ENCODE data around the gene PRPSAP2.
"Not testable (repeated sequence)": the region's sequence is repeated elsewhere in the genome, so short reads cannot be mapped to it uniquely, and the experiment has no call there.

PRPSAP2 gene, protein sequence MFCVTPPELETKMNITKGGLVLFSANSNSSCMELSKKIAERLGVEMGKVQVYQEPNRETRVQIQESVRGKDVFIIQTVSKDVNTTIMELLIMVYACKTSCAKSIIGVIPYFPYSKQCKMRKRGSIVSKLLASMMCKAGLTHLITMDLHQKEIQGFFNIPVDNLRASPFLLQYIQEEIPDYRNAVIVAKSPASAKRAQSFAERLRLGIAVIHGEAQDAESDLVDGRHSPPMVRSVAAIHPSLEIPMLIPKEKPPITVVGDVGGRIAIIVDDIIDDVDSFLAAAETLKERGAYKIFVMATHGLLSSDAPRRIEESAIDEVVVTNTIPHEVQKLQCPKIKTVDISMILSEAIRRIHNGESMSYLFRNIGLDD

DNA sequence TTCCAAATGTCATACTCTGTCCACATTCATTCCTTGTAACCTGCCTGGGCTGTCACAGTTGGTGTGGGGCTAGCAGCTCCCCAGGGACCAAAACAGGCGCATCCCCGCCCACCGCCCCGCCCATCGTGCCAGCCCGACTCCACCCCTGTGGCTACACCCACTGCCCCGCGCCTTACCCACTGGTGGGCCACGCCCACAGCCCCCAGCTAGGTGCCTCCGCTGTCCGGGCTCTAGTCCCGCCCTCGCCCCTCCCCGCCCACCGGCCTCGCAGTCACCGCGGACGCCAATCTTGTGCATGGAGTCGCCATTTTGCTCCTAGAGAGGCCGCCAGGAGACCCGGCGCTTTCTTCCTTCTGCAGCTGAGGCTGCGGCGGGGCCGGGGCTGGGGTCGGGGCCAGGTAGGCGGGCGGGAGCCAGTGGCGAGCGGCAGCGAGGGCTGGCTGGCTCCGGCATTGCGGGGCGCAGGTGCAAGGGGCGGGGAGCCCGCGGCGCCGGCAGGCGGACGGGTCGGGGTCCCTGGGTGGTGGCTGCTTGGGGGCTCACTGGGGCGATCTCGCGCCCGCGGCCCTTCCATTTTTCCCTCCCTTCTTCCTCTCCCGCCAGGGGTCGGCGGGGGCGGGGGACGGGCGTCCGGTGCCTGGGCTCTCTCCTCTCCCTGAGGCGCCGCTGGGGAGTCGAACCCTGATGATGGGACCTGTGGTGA lies at the start of gene PRPSAP2:
PRPSAP2 (plus strand) TSS at position 268 of the 703 bp plus-strand sequence. CDS start 7,703 bp downstream, outside the sequence.
- DNase-seq, result peak; percentile 95 to 98 (median 98)

DNA sequence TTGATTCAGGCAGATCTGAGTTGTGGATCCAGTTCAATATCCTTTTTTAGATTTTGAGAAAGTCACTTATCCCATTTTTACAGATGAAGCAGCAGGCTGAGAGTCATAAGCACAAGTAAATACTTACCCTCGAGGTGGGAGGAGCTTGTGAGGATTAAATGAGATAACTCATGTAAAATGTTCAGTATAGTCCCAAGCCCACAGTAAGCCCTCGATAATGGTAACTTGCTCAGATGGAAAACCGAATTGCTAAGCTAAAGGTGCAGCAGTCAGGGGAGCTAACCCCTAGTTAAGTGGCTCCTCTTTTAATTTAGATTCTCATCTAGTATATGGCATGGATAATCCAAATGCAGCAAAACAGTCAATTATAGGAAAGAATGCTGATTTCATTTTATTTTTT lies 42.0 kb upstream of the PRPSAP2 start:
- not testable (repeated sequence) for DNase-seq

DNA sequence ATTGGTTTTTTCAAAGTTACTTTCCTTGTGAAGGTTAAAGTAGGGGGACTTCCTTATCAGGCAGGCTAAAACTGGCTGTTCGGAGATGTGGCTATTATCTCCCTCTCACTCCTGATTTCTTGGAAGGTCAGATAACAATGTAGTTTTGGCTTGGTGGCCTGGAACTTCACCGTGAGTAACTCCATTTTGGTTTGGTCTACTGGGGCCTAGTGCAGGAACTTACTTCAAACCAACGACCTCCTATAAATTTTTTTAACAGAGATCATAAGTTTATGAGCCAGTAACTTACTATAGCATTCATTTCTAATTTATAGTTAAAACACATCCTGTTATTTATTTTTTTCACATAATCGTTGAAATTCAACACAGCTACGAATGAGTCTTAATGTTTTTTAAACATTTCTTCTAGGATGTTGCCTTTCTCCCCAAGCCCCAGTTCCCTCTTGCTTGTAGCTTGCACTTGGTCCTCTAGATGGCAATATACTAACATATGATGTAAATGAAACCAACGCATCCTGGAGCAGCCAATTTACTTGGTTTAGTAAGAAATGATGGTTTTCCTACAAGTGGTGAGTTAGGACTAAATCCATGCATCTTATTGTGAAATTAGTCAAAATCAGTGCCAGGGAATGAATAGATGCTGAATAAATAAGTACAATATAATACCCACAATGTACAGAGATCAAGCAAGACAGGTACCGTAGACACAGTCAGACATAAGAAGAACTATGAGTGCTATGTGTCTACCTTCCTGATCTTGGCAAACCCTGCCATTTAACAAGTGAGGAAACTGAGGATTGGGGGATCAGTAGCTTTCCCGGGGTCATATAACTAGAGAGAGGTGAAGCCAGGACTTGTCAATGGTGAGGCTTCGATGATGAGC lies 41.2 kb upstream of the PRPSAP2 start:
- DNase-seq, result peak; percentile 74 to 78 (median 77)

DNA sequence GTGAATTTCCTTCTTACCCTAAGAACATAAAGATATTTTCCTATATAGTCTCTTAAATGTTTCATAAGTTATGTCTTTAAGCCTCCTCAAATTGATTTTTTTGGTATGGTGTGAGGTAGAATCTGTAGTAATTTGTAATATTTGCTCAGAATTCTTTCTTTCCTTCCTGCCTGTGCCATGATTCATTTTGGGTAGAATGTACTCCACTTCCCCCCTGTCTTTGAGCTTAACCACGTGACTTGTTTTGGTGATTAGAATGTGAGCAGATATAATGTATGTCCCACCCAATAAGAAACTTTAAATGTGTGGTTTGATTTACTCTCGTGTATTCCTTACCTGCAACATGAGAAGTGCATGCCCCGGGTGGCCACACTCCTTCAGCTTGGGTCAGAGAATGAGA lies 36.5 kb upstream of the PRPSAP2 start:
- peak in 1 of 3 donors; percentile 17 for DNase-seq

DNA sequence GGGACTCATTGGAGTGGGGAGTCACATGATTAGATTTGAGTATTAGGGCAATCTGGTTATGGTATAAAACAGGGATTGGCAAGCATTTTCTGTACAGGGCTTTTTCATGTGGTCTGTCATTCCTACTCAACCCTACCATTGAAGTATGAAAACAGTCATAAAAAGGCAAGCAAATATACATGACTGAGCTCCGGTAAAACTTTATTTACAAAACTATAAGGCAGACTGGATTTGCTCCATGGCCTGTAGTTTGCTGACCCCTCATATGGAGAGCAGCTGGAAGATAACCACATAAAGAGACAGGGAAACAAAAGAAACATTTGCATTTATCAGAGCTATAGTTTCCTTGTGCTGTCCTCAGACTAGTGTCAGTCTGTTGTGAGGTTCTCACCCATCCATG lies 30.3 kb upstream of the PRPSAP2 start:
- DNase-seq, result not testable (repeated sequence)

DNA sequence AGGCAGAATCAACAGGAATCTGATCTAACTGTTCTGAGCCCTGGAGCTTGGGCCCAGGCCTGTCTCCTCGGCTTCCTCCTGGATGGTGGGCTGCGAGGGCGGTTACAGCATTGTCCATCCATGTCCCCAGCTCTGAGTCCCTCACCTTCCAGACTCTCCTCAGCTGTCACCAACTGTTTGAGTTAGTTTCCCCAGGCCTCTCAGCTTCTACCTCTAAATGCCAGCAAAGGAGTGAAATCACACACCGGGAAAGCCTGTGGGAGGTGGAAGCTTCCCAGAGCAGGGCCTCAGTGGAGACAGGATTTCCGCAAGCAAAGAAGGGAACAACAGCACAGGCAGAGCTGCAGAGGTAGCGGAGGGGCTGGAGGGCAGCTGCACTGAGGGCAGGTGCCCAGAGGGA lies 9.4 kb upstream of the PRPSAP2 start:
- no peak for DNase-seq

DNA sequence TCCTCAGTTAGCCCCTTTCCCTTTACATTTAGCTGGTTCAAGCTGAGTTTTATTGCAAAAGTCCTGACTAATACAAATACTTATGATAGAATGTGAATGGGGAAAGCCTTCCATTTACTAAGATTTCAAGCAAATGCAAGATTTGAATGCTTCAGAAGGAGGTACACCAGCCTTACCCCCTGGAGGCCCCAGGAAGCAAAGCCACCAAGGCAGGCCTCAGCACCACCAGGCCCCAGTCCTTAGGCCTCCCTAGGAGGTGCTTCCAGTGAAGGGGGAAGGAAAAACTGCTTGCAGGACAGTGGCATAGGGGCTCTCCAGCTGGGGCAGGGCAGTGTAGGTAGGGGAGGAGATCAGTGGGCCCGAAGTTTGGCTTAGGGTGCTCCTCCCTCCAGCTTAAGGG lies 7.3 kb upstream of the PRPSAP2 start:
- no peak for DNase-seq

DNA sequence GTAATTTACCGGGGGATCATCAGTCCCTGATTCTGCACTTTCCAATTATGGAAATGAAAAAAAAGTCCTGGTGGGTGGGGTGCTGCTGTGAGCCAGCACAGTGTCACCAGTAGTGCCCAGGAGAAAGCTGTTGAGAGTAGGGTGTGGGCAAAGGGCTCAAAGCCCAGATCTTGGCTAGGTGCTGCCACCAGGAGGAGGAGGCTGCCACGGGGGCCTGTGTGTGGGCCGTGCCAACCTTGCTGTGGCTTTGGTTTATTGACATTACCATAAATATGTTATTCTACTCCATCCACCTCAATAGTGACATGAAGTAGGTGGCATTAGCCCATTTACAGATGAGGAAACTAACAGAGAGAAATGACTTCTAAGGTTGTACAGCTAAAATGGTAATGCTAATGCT lies 6.7 kb upstream of the PRPSAP2 start:
- no peak for DNase-seq

DNA sequence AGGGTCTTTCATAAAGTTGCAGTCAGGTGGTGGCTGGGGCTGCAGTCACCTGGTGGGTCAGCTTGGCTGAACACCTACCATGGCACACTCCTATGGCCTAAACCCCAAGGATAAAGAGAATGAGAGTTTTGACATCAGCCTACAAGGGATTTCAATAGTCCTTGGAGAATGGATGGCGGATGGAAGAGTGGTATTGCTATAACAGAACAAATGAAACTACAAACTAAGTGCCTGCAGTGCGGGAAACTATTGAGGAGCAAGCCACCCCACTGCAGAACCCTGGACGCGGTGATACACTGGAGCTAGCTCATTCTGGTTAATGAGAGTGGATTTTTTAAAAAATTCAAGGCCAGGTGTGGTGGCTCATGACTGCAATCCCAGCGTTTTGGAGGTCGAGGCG lies 3.0 kb upstream of the PRPSAP2 start:
- DNase-seq, result no peak

DNA sequence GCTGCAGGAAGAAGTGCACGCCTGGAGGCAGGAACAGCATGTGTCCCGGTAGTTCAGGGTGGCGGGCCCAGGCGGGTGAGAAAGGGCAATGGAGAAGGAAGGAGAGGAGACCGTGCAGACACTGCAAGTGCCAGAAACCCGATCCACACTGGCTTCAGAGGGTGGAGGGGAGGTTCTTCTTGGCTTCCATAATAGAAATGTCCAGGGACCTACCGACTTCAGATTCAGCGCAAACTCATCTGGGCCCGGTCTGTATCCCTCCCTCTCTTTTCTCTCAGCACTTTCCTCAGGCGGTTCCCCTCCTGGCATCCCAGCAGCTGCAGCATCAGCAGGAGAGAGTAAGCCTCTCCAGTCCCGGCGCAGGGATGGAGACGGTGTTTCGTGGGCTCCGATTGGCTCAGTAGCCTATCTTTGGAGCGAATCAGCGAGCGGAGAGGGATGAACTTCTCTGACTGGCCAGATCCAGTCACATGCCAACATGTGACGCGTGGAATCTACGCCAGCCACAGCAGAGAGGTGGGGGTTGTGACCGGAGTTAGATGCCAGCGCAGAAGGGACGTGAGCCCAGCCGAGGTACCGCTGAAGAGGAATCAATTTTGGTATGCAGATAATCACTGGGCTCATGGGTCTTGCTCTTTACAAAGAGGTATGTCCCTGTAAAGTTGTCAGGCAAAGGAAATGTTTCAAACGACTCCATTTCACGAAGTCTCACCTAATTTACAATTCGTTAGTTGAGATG lies 1.9 kb upstream of the PRPSAP2 start:
- peak; percentile 91 to 93 (median 92) for DNase-seq

DNA sequence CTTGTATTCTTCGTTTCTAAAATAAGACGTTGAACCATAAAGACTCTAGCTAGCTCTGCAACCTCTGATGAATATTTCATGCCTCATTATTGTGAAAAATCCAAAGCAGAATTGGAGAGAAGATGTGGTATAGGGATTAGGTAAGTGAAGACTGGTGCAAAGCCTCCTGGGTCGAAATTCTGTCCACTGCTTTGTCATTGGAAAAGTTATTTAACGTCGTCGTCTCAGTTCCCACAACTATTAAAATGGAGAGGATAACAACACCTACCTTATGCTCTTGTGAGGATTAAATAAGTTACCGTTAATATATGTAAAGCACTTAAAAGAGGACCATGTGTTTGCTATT lies 1.4 kb upstream of the PRPSAP2 start:
- no peak for DNase-seq

DNA sequence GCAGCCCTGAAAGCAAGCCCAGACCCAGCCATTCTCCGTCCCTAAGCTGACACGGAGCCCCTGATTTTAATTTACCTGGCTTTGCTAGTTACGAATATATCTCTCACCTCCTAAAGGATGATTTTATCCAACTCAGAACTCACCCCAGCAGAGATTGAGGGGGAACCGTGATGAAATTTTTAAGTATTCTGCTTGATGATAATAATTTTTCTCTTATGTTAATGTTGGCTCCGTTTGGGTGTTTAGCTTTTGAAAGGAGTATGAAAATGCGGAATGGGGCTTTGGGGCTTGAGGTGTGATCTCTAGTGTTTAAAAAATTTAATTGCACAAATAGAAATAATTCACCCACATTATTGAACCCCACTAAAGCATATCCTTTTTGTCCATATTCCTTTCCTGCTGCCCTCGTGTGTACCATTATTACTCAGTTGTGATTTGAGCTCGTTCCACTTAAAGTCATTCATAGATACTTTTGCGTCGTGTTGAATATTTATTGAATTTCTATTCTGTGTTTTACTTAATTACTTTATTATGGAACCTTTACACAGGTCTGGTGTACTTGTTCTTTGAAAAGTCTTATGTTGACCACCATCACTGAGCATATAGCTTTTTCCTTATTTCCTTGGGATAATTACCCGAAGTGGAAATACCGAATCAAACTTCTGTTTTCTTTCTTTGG lies 775 bp downstream of the PRPSAP2 start:
- DNase-seq, result no peak

DNA sequence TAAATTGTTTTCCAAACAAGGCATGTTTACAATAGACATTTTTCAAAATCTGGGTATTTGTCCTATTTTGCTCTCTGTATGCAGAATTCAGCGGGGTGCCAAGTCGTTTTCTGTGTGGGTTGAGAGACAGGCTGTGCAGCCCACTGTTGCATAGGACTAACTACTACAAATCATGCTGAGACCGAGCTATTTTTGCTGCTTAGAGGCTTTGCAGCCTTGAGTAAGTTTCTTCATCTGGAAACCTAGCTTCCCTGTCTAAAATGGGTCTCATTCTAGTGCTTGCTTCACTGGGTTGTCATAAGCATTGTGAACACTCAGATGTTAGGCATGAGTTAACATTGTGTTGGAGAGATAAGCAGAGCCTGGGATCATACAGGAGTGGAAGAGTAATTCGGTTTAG lies 1.3 kb downstream of the PRPSAP2 start:
- peak; percentile 23 to 43 (median 24) for DNase-seq

DNA sequence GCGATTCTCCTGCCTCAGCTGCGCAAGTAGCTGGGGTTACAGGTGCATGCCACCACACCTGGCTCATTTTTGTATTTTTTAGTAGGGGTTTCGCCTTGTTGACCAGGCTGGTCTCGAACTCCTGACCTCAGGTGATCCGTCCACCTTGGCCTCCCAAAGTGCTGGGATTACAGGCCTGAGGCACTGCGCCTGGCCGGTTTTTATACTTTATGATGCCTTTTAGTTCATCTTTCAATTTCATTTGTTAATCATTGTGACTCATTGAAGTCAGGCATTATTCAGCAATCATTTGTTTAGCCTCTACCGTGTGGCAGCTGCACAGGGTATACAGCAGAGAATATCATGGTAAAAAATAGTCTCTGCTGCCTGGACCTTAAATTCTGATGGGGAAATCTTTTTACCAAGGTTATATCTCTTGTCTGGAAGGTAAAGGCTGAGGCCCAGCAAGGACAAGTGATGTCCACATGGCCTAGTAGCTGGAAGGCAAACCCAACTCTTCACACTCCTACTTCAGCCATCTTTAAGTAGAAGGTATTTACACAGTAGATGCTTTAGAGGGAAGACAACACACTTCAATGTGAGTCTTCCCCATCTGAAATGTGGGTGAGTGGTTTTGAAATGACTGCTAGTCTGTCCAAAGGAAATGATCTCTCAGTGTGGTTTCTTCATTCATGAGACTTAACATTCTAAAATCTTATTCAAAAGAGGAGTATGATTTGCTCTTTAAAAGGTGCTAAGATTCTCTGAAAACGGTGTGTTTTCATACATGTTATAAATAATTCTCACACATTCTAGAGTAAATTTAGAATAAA lies 2.4 kb downstream of the PRPSAP2 start:
- peak; percentile 10 to 54 (median 22) for DNase-seq

DNA sequence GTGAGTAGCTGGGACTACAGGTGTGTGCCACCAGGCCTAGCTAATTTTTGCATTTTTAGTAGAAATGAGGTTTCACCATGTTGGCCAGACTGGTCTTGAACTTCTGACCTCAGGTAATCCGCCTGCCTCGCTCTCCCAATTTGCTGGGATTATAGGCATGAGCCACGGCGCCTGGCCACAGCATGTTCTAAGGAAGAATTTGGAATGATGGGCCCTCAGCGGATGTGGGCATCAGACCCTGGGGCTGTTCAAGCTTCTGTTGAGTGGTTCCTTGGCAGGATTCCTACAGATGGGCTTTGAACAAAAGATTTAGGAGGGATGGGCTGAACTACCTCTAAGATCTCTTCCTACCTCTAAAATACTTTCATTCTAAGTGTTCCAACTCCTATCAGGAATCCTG lies 4.1 kb downstream of the PRPSAP2 start:
- DNase-seq, result no peak

DNA sequence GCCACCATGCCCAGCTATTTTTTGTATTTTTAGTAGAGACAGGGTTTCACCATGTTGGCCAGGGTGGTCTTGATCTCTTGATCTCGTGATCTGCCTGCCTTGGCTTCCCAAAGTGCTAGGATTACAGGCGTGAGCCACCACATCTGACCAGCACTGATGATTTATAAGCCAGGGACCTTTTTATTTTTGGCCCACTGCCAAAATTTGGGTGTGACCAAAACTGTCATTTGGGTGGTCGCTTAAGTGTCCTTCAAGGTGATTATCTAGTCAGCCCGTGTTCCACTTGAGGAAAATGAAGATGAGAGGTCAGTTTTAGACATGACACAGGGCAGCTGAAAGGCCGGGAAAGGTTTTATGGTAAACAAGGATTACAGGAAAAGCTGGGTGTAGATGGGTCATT lies 7.1 kb downstream of the PRPSAP2 start:
- not testable (repeated sequence) for DNase-seq

DNA sequence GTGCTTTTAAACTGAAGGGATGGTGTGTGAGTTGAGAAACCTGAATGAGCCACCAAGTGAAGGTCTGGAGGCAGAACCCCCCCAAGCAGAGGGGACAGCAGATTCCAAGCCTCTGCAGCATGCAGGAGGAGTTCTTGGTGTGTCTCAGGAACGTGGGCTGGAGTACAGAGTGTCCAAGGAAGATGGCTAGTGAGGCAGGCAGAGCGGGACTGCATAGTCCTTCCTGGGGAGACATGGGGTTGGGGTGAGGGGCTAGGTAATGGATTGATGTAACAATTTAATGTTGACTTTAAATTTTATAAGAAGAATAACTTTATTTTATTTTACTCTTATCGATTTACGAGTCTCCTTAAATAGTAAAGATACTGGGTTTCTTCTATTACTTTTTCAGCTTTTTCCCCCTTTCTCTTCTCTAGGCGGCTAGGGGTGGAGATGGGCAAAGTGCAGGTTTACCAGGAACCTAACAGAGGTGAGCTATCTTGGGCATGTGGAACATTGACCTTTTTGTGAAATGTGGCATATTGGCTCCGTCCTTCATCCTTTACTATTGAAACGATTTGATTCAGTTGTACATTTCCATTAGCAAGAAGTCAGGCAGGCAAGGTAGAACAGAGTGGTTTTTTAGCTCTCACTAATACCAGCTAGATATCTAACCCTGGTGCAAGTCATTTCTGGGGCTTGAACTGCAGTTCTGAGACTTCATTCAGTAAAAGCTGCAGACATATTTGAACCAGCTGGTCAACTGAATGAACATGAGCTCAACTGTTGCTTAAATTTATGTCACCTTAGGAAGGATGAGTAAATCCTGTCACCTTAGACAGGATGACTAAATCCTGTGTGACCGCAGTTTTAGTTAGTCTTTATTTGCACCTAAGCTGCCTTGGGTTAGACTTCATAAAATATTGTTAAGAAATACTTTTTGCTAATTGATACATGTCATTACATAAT lies 9.2 kb downstream of the PRPSAP2 start:
- no peak for DNase-seq

DNA sequence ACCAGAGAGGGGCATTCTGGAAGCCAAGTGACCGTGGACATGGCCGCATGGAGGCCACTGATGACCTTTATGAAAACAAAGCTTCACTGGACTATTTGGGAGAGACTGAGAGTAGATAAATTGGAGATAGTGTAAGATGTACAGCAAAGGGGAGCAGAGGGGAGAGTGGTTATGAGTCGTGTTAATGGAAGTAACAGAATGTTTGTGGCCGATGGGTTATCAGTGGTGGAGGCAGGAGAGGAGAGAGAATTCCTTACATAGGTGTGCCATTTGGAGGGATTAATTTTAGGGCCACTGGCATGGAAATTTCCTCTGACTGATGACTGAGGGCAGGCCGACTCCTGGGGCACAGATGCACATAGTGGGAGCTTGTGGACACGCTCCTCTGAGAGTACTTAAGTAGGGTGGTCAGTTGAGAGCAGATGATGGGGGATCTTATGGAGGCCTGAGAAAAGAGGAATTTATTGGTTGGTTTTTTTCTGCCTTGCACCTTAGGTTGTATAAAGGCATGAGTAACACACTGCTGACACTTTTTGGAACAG lies 19.2 kb downstream of the PRPSAP2 start:
- DNase-seq, result no peak

DNA sequence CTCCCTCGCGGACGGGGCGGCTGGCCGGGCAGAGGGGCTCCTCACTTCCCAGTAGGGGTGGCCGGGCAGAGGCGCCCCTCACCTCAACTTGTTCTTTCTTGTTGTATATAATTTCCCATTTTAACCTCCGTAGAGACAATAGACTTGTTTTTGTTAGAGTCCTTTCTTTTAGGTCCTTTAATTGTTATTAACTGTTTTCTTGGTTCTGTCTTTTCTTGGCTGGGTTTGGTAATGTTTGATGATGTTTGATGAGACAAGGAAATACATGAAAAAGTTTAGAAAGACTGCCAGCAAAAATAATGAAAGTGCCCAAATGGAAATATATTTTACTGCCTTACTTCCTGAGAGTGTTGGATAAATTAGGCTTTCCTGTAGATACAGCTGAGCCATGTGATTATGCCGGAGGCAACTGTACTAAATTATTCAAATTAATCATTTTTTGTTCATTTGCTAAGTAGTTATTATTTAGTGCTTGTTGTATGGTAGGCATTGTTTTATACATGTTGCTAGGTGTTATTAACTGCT lies 30.9 kb downstream of the PRPSAP2 start:
- DNase-seq, result no peak

Data from suppressor macrophage treated with lipopolysaccharide for 1 hour (primary cell).